Suprapubic skin (tissue), 4 donors: ENCODE measurements around the gene SHQ1.

ENCODE experiments used
- CTCF ChIP-seq, 2 donors: fragments of 200-600 bp in 1 of 2; fragments of 450-650 bp in 1 of 2; sonication (generic) in 1 of 2; IDR thresholded peaks; one replicate each; pipeline ENCODE4 v1.5.1; 2016 to 2019; ENCODE audit warnings: antibody characterized with exemption in 2 of 2, mild to moderate bottlenecking in 1 of 2, moderate library complexity in 1 of 2
- POLR2A ChIP-seq, 2 donors: fragments of 450-650 bp; IDR thresholded peaks; one replicate each; pipeline ENCODE4 v1.6.1; 2017; ENCODE audit warnings: antibody characterized with exemption in 2 of 2, mild to moderate bottlenecking in 2 of 2, moderate library complexity in 2 of 2
- POLR2AphosphoS5 ChIP-seq, 3 donors: sonication (generic); formaldehyde crosslinking; IDR thresholded peaks; one replicate each; pipeline ENCODE4 v1.6.1; 2017; ENCODE audit warnings: antibody characterized with exemption in 3 of 3

DNA sequence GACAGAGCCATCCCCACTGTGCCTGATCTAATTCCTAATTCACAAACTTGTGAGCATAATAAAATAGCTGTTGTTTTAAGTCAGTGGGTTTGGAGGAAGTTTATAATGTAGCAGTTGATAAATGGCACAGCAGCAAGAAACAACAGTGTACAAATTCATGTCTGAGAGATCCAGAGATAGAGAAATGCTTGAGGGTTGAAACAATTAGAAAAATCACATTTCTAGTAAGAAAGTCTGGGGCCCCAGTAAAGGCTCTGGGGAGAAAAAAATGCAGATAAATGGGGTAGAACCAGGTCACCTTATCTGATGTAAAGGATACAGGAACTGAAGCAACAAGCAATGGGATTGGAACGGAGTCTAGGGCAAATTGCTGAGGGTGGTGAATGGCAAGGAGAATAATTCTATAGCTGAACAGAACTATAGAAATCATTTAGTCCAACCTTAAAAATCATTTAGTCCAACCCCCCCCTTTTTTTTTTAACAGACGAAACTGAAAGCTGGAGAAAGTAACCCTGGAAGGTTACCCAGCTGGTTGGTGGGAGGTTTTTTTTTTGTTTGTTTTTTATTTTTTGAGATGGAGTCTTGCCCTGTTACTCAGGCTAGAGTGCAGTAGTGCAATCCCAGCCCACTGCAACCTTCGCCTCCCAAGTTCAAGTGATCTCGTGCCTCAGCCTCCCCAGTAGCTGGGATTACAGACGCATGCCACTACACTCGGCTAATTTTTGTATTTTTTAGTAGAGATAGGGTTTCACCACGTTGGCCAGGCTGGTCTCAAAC is 14.3 kb upstream of the SHQ1 start:
- TF ChIP-seq CTCF (IDR thresholded peaks at IDR 0.05): no peak
- TF ChIP-seq POLR2A (IDR thresholded peaks at IDR 0.05): no peak
- TF ChIP-seq POLR2AphosphoS5 (IDR thresholded peaks at IDR 0.05): no peak
